Common myeloid progenitor, CD34-positive (primary cell): ENCODE measurements around the gene PHLPP1.

Experiments
- CTCF ChIA-PET: fragments of 350-600 bp; sonication (Branson Sonifier 250); formaldehyde crosslinking; loops from one replicate; lab custom pipeline; 2021; ENCODE audit warnings: antibody characterized with exemption; lab: Charles Lee
- POLR2A ChIA-PET: fragments of 350-600 bp; sonication (Branson Sonifier 250); formaldehyde crosslinking; loops from one replicate; lab custom pipeline; 2021; ENCODE audit warnings: antibody characterized with exemption; lab: Charles Lee
- DNase-seq, 3 donors: peaks; one replicate each; pipeline versions ENCODE4 v3.0.0 to v3.0.0-alpha.2; 2013
- H3K27ac ChIP-seq, 2 experiments: 1 replicate in 1 of 2; 2 replicates in 1 of 2; pipeline ENCODE4 v1.7.0; 2013; ENCODE audit warnings: inconsistent platforms in 2 of 2, low read length in 2 of 2, mild to moderate bottlenecking in 2 of 2, low read depth in 1 of 2, moderate library complexity in 1 of 2; ENCODE audit not compliant: severe bottlenecking in 2 of 2, insufficient read depth in 1 of 2, poor library complexity in 1 of 2
- H3K27me3 ChIP-seq, 5 experiments: replicated peaks in 2 of 5; 1 replicate in 3 of 5; 2 replicates in 2 of 5; pipeline versions ENCODE4 v1.6.1 to v1.7.0; 2013; ENCODE audit warnings: low read length in 4 of 5, mild to moderate bottlenecking in 2 of 5, moderate library complexity in 2 of 5, inconsistent platforms in 1 of 5; ENCODE audit not compliant: insufficient read depth in 5 of 5, control insufficient read depth in 4 of 5
- H3K36me3 ChIP-seq, 4 experiments: 1 replicate in 2 of 4; 2 replicates in 2 of 4; pipeline versions ENCODE4 v1.6.1 to v1.7.0; 2013; ENCODE audit warnings: low read length in 3 of 4, control low read depth in 1 of 4, mild to moderate bottlenecking in 1 of 4; ENCODE audit not compliant: control insufficient read depth in 4 of 4, insufficient read depth in 4 of 4
- H3K4me1 ChIP-seq, 4 experiments: 1 replicate in 3 of 4; 2 replicates in 1 of 4; pipeline versions ENCODE4 v1.6.1 to v1.7.1; 2013; ENCODE audit warnings: low read length in 3 of 4, mild to moderate bottlenecking in 3 of 4, control low read depth in 1 of 4, inconsistent platforms in 1 of 4, moderate library complexity in 1 of 4; ENCODE audit not compliant: control insufficient read depth in 4 of 4, insufficient read depth in 4 of 4; ENCODE audit errors: control extremely low read depth in 1 of 4
- H3K4me3 ChIP-seq, 7 experiments: 1 replicate in 4 of 7; 2 replicates in 3 of 7; pipeline versions ENCODE4 v1.5.1 to v1.7.0; 2013; ENCODE audit warnings: mild to moderate bottlenecking in 7 of 7, low read length in 6 of 7, moderate library complexity in 6 of 7, inconsistent platforms in 2 of 7, low read depth in 2 of 7, control low read depth in 1 of 7; ENCODE audit not compliant: insufficient read depth in 4 of 7, control insufficient read depth in 1 of 7; ENCODE audit errors: extremely low read depth in 1 of 7
- H3K9me3 ChIP-seq, 5 experiments: 1 replicate in 4 of 5; 2 replicates in 1 of 5; pipeline versions ENCODE4 v1.6.1 to v1.7.1; 2013; ENCODE audit warnings: low read length in 4 of 5, mild to moderate bottlenecking in 2 of 5, inconsistent platforms in 1 of 5, low read depth in 1 of 5, moderate library complexity in 1 of 5; ENCODE audit not compliant: control insufficient read depth in 4 of 5, insufficient read depth in 2 of 5; ENCODE audit errors: control extremely low read depth in 1 of 5
- WGBS: methylation state at CpG from one replicate; pipeline ENCODE4 v1.1.5; 2013; ENCODE audit not compliant: insufficient coverage; 5-methylcytosine and 5-hydroxymethylcytosine counted together

Gene PHLPP1

GRCh38 chr18:62751341-62751821 is 36.0 kb downstream of the PHLPP1 start:
- ChIA-PET POLR2A (no interaction called here), CTCF (interaction anchor here (1.2 to 1.9 kb wide), 3 partner anchors 14 to 27 kb away, joined by 3 to 5 read pairs (median 3); no protein-coding TSS in a partner anchor)
- H3K27ac ChIP-seq: no peak overlapping the region
- no peak for DNase-seq
- H3K27me3 ChIP-seq: no peaks in the 10 kb centered on the region
- H3K4me3 ChIP-seq: no peak overlapping the region
- peaks cover 0 to 3% (median 0%) of the 10 kb centered on the region in 5 experiments for H3K9me3 ChIP-seq
- peaks cover 0 to 2% (median 2%) of the 10 kb centered on the region in 4 experiments for H3K36me3 ChIP-seq
- WGBS: 71% methylated on average over 1 of the region's 3 CpGs
- H3K4me1 ChIP-seq: peaks cover 0 to 8% (median 4%) of the 10 kb centered on the region in 4 experiments

- CTCF ChIA-PET: interaction anchor here (1.2 to 2.1 kb wide), 5 partner anchors 9 to 26 kb away, joined by 3 to 7 read pairs (median 3); no protein-coding TSS in a partner anchor
Measured at GRCh38 chr18:62751977-62752376, 36.6 kb downstream of the PHLPP1 start.

GRCh38 chr18:62754026-62754425 is 38.7 kb downstream of the PHLPP1 start:
- no peak overlapping the region for H3K27ac ChIP-seq
- POLR2A ChIA-PET: no interaction called here
- H3K4me3 ChIP-seq: no peak overlapping the region
- no peaks in the 10 kb centered on the region for H3K27me3 ChIP-seq
- CTCF ChIA-PET: interaction anchor here (1.1 to 2.1 kb wide), 2 partner anchors 11 to 12 kb away, joined by 5 to 7 read pairs; no protein-coding TSS in a partner anchor
- peaks cover 0 to 3% (median 0%) of the 10 kb centered on the region in 5 experiments for H3K9me3 ChIP-seq
- H3K4me1 ChIP-seq: peaks cover 0 to 10% (median 4%) of the 10 kb centered on the region in 4 experiments
- no peak for DNase-seq
- peaks cover 0 to 2% (median 2%) of the 10 kb centered on the region in 4 experiments for H3K36me3 ChIP-seq

More at GRCh38 chr18:62751977-62752376, 36.6 kb downstream of the PHLPP1 start:
- no peak overlapping the region for H3K4me3 ChIP-seq
- no peak for DNase-seq
- peaks cover 0 to 8% (median 4%) of the 10 kb centered on the region in 4 experiments for H3K4me1 ChIP-seq
- peaks cover 0 to 2% (median 2%) of the 10 kb centered on the region in 4 experiments for H3K36me3 ChIP-seq
- H3K27me3 ChIP-seq: no peaks in the 10 kb centered on the region
- H3K27ac ChIP-seq: no peak overlapping the region
- POLR2A ChIA-PET: no interaction called here
- H3K9me3 ChIP-seq: peaks cover 0 to 3% (median 0%) of the 10 kb centered on the region in 5 experiments
- no CpG with 5 or more reads among the region's 3 CpGs for WGBS

GRCh38 chr18:62755454-62755853 is 40.1 kb downstream of the PHLPP1 start:
- Histone ChIP-seq H3K4me1 (peaks cover 0 to 10% (median 4%) of the 10 kb centered on the region in 4 experiments), H3K27me3 (no peaks in the 10 kb centered on the region), H3K27ac (no peak overlapping the region), H3K4me3 (no peak overlapping the region), H3K9me3 (peaks cover 0 to 3% (median 0%) of the 10 kb centered on the region in 5 experiments), H3K36me3 (peaks cover 0 to 2% (median under 1%) of the 10 kb centered on the region in 4 experiments)
- POLR2A ChIA-PET: interaction anchor here (0.6 kb wide), 1 partner anchor 57 kb away, joined by 3 read pairs; no protein-coding TSS in a partner anchor
- 100% methylated on average over 1 of the region's 1 CpG for WGBS
- CTCF ChIA-PET: interaction anchor here (0.9 to 1.1 kb wide), 2 partner anchors 11 to 39 kb away, joined by 4 read pairs; no protein-coding TSS in a partner anchor
- no peak for DNase-seq

GRCh38 chr18:62755946-62756345 is 40.6 kb downstream of the PHLPP1 start:
- ChIA-PET POLR2A (interaction anchor here (0.6 to 0.7 kb wide), 2 partner anchors 56 to 369 kb away, joined by 3 to 4 read pairs; no protein-coding TSS in a partner anchor), CTCF (interaction anchor here (0.7 to 1.1 kb wide), 3 partner anchors 37 to 41 kb away, joined by 3 to 4 read pairs (median 3); no protein-coding TSS in a partner anchor)
- WGBS: 100% methylated on average over 1 of the region's 2 CpGs
- H3K27me3 ChIP-seq: no peaks in the 10 kb centered on the region
- H3K4me1 ChIP-seq: peaks cover 0 to 10% (median 3%) of the 10 kb centered on the region in 4 experiments
- DNase-seq: no peak
- no peak overlapping the region for H3K4me3 ChIP-seq
- H3K27ac ChIP-seq: no peak overlapping the region
- peaks cover 0 to 2% (median under 1%) of the 10 kb centered on the region in 4 experiments for H3K36me3 ChIP-seq
- peaks cover 0 to 3% (median 0%) of the 10 kb centered on the region in 5 experiments for H3K9me3 ChIP-seq

- Histone ChIP-seq H3K36me3 (peaks cover 0 to 2% (median under 1%) of the 10 kb centered on the region in 4 experiments), H3K4me1 (peaks cover 0 to 2% (median 0%) of the 10 kb centered on the region in 4 experiments), H3K4me3 (no peak overlapping the region), H3K27ac (no peak overlapping the region), H3K9me3 (peaks cover 0 to 3% (median 0%) of the 10 kb centered on the region in 5 experiments), H3K27me3 (no peaks in the 10 kb centered on the region)
- ChIA-PET POLR2A (no interaction called here), CTCF (interaction anchor here (0.8 to 1.6 kb wide), 2 partner anchors 13 to 18 kb away, joined by 4 to 5 read pairs; no protein-coding TSS in a partner anchor)
- WGBS: 60% methylated on average over 2 of the region's 6 CpGs
- DNase-seq: no peak
Measured at GRCh38 chr18:62757399-62758010, 42.2 kb downstream of the PHLPP1 start.
